Aorta (tissue), 5 donors: ENCODE results near the gene CARS2. TPM values are rescaled to one million over a fixed set of nuclear protein-coding genes. Genes with fewer than 3 reads are reported as not detected.

Experiments
- ATAC-seq: fragments of 200-7000 bp; cut with Tn5 transposase; one replicate; pipeline ENCODE4 v1.9.1; 2022; ENCODE audit warnings: moderate library complexity; ENCODE audit not compliant: low FRiP score
- DNase-seq, 2 donors: peaks; one replicate each; pipeline ENCODE4 v3.0.0-alpha.2; 2020
- H3K27ac ChIP-seq, 2 donors: one replicate each; pipeline ENCODE4 v1.5.1; 2013; ENCODE audit warnings: low read length in 2 of 2, mild to moderate bottlenecking in 2 of 2, moderate library complexity in 2 of 2, control low read depth in 1 of 2, inconsistent platforms in 1 of 2, low read depth in 1 of 2
- H3K27me3 ChIP-seq, 2 donors: one replicate each; pipeline ENCODE4 v1.6.1; 2013; ENCODE audit warnings: control low read depth in 1 of 2, low read length in 1 of 2, mild to moderate bottlenecking in 1 of 2, moderate library complexity in 1 of 2; ENCODE audit not compliant: insufficient read depth in 2 of 2, control insufficient read depth in 1 of 2
- H3K36me3 ChIP-seq, 2 donors: one replicate each; pipeline ENCODE4 v1.6.1; 2013; ENCODE audit warnings: control low read depth in 1 of 2, low read length in 1 of 2, mild to moderate bottlenecking in 1 of 2; ENCODE audit not compliant: insufficient read depth in 2 of 2, control insufficient read depth in 1 of 2
- H3K4me1 ChIP-seq, 2 donors: one replicate each; pipeline ENCODE4 v1.6.1; 2013; ENCODE audit warnings: low read length in 2 of 2, control low read depth in 1 of 2, mild to moderate bottlenecking in 1 of 2, moderate library complexity in 1 of 2; ENCODE audit not compliant: insufficient read depth in 2 of 2, control insufficient read depth in 1 of 2
- H3K4me3 ChIP-seq, 2 donors: one replicate each; pipeline ENCODE4 v1.5.1; 2013; ENCODE audit warnings: low read length in 2 of 2, control low read depth in 1 of 2, mild to moderate bottlenecking in 1 of 2
- H3K9me3 ChIP-seq: one replicate; pipeline ENCODE4 v1.6.1; 2013; ENCODE audit warnings: mild to moderate bottlenecking, low read length; ENCODE audit not compliant: control insufficient read depth
- WGBS, 2 donors: extraction: QIAGEN DNeasy Blood & Tissue Kit; methylation state at CpG; one replicate each; pipeline ENCODE4 v1.1.7; 2013; 5-methylcytosine and 5-hydroxymethylcytosine counted together
- intact Hi-C, 2 donors: fragments of 100-400 bp; cut with DNase I; formaldehyde crosslinking; loops; one replicate each; pipeline versions ENCODE4 v1.14.2 to v1.15.0; 2022
- polyA plus RNA-seq, 2 donors: library from polyadenylated mRNA; stranded (reverse); fragments of 200-250 nt; gene quantifications; one replicate each; pipeline ENCODE4 v1.2.3, GENCODE V29; 2013
- total RNA-seq, 2 donors: library from RNA; stranded (reverse); fragmentation: NEBNext Ultra II Directional; extraction: Animal tissue kit (Norgen Biotek cat#: 25700); gene quantifications; one replicate each; pipeline ENCODE4 v1.2.1, GENCODE V29; 2021
- donor health status: healthy with polysubstance abuse.
- donor health status: Bipolar disorder and iron deficiency.
- donor health status: DM: no; HTN: no; CAD: no.
- donor health status: DM: no; HTN: no; CAD: no.
- donor health status: DM: yes; HTN: yes; CAD: no.

Gene CARS2
- total and polyA plus RNA-seq, 4 donors = 38.3 to 125 (median 56.4) TPM

GRCh38 chr13:110689711-110690110 is 16.2 kb downstream of the CARS2 start:
- 91 to 93% methylated on average over 12 of the region's 12 CpGs for WGBS, 2 donors
- intact Hi-C loops = no loop called here
- H3K27ac ChIP-seq = no peak overlapping the region
- H3K4me3 ChIP-seq = no peak overlapping the region
- H3K9me3 ChIP-seq = no peaks in the 10 kb centered on the region
- H3K4me1 ChIP-seq = no peaks in the 10 kb centered on the region
- H3K27me3 ChIP-seq = no peaks in the 10 kb centered on the region
- no peak for DNase-seq
- H3K36me3 ChIP-seq = peaks cover 0 to 2% of the 10 kb centered on the region in 2 donors
- no peak for ATAC-seq

DNA sequence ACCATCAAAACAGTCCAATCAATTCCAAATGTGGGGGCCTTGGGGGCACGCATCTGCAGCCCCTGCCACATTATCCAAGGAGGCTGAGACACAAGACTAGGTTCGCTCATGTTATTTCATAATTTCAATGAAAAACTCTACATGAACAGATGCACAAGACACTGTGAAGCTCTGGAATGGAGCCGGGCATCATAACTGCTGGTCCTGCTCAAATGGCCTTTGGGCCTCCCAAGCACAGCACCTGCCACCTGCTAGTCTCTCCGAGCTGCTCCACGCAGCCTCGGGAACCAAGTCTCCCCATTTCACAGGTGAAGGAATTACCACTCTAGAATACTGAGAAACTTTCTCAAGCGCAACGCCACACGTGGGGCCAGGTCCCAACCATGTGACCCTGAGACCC is 16.9 kb downstream of the CARS2 start:
- H3K4me3 ChIP-seq = no peak overlapping the region
- intact Hi-C loops = no loop called here
- no peaks in the 10 kb centered on the region for H3K4me1 ChIP-seq
- no peaks in the 10 kb centered on the region for H3K27me3 ChIP-seq
- peaks cover 0 to 2% of the 10 kb centered on the region in 2 donors for H3K36me3 ChIP-seq
- WGBS, 2 donors = 86 to 90% methylated on average over 9 of the region's 9 CpGs
- ATAC-seq (no peak), DNase-seq (no peak)
- no peaks in the 10 kb centered on the region for H3K9me3 ChIP-seq
- no peak overlapping the region for H3K27ac ChIP-seq

DNA sequence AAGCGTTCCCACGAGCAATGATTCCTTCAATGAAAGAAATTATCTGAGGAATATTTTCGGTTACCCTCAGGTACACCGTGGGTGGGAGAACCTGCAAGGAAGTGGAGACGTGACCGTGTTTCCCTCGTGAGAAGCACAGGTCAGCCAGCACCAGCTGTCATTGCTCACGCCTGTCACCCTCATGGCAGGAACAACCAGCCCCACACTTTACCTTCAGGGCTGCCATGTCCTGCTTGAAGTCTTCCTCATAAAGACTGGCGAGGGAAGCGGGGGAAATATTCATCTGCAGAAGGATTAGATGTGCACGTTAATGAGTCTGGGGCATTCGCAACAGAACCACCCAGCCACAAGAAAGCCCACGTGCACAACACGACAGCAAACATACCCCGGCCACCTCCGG is 18.2 kb downstream of the CARS2 start:
- no peaks in the 10 kb centered on the region for H3K9me3 ChIP-seq

GRCh38 chr13:110685305-110686020 is 20.5 kb downstream of the CARS2 start:
- ATAC-seq (no peak), DNase-seq (no peak)
- no peak overlapping the region for H3K4me3 ChIP-seq
- H3K36me3 ChIP-seq = peaks cover 0 to 4% of the 10 kb centered on the region in 2 donors
- H3K9me3 ChIP-seq = no peaks in the 10 kb centered on the region
- no peak overlapping the region for H3K27ac ChIP-seq
- H3K27me3 ChIP-seq = no peaks in the 10 kb centered on the region
- intact Hi-C loops = no loop called here
- 68 to 71% methylated on average over 11 of the region's 11 CpGs for WGBS, 2 donors
- no peaks in the 10 kb centered on the region for H3K4me1 ChIP-seq

More for the DNA sequence above, 18.2 kb downstream of the CARS2 start:
- intact Hi-C loops = no loop called here
- ATAC-seq (no peak), DNase-seq (no peak)
- Histone ChIP-seq H3K27me3 (no peaks in the 10 kb centered on the region), H3K36me3 (peaks cover 0 to 2% of the 10 kb centered on the region in 2 donors), H3K27ac (no peak overlapping the region), H3K4me3 (no peak overlapping the region), H3K4me1 (no peaks in the 10 kb centered on the region)
- 92 to 94% methylated on average over 16 of the region's 16 CpGs for WGBS, 2 donors

DNA sequence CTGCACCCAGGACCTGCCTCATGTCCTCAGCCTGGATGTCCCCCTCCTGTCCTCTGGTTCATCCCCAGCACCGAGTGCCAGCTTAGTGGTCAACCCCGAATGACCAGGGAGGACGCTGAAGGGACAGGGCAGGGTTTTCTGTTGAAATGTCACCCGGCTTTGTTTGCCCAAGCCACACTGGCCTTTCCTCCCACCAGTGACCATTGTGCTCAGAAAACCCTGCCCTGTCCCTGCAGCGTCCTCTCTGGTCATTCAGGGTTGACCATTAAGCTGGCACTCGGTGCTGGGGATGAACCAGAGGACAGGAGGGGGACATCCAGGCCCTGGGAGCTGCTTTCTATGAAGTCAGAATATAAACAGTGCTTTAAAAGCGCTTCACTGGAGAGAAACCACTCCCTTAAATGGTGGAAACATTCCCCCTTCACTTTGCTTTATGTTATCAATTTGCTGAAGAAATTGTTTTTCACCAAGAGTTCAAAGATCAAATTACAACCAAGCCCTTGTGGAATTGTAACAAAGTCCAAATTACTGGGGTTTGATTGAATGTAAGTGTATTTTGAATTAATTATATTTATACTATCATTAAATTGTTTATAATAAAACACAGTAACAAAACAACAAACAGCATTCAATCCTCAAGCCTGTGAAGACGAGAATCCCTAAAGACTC is 21.4 kb downstream of the CARS2 start:
- H3K27ac ChIP-seq = no peak overlapping the region
- no peak overlapping the region for H3K4me3 ChIP-seq
- no peaks in the 10 kb centered on the region for H3K27me3 ChIP-seq
- DNase-seq (no peak), ATAC-seq (no peak)
- H3K9me3 ChIP-seq = no peaks in the 10 kb centered on the region
- 89 to 90% methylated on average over 8 of the region's 8 CpGs for WGBS, 2 donors
- peaks cover 0 to 4% of the 10 kb centered on the region in 2 donors for H3K36me3 ChIP-seq
- intact Hi-C loops = no loop called here
- no peaks in the 10 kb centered on the region for H3K4me1 ChIP-seq

DNA sequence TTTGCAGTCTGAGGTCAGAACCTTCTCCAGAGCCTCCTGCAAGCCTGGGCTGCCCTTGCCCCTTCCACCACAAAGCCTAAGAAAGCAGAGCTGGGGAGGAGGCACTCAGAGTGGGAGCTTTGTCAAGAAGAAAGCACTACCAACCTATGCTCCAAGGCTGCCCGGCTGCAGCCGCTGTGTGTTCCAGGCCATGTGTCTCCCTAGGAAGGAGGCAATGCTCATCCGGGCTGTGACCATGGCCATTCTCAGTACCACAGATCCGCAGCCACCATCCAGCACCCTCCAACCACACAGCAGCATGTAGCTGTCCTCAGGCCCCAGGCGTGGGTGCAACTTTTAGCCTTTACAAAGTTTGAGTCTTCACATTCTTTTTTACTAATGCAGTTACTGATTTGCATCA is 22.0 kb downstream of the CARS2 start:
- Histone ChIP-seq H3K36me3 (peaks cover 0 to 4% of the 10 kb centered on the region in 2 donors), H3K27me3 (no peaks in the 10 kb centered on the region), H3K4me1 (no peaks in the 10 kb centered on the region), H3K4me3 (no peak overlapping the region), H3K27ac (no peak overlapping the region), H3K9me3 (no peaks in the 10 kb centered on the region)
- intact Hi-C loops = loop anchor here in 1 of 2 donors (2.0 kb wide), 1 partner anchor 135 kb away; no protein-coding TSS in a partner anchor
- DNase-seq (no peak), ATAC-seq (no peak)
- WGBS, 2 donors = 90 to 92% methylated on average over 5 of the region's 5 CpGs

- WGBS, 2 donors = 75 to 76% methylated on average over 5 of the region's 5 CpGs
- intact Hi-C loops = loop anchor here in 1 of 2 donors (2.0 kb wide), 1 partner anchor 135 kb away; no protein-coding TSS in a partner anchor
- Histone ChIP-seq H3K36me3 (peaks cover 1 to 4% of the 10 kb centered on the region in 2 donors), H3K4me1 (no peaks in the 10 kb centered on the region), H3K27ac (no peak overlapping the region), H3K27me3 (no peaks in the 10 kb centered on the region), H3K9me3 (no peaks in the 10 kb centered on the region), H3K4me3 (no peak overlapping the region)
- ATAC-seq (no peak), DNase-seq (no peak)
Measured at GRCh38 chr13:110683203-110683883, 22.6 kb downstream of the CARS2 start.

DNA sequence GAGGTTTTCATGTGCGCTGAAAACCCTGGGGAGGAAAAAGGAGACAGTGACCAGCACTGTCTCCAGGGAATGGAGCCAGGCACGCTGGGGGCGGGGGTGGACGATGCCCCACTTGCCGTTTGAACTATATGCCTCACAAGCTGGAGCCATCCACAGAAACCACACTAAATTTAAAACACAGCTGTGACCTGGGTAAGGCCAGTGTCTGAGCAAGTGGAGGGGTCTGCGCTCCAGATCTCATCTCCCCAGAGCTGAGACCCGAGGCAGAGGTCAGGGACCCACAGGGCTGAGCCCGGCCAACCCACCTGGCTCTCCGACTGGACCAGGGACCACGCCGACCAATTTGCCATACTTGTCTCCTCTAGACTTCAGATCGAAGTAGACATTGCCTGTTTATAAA is 23.2 kb downstream of the CARS2 start:
- Histone ChIP-seq H3K9me3 (no peaks in the 10 kb centered on the region), H3K27me3 (no peaks in the 10 kb centered on the region), H3K4me3 (no peak overlapping the region), H3K4me1 (no peaks in the 10 kb centered on the region), H3K27ac (no peak overlapping the region), H3K36me3 (peaks cover 2 to 4% of the 10 kb centered on the region in 2 donors)
- ATAC-seq (no peak), DNase-seq (no peak)
- intact Hi-C loops = loop anchor here in 1 of 2 donors (2.0 kb wide), 1 partner anchor 136 kb away; no protein-coding TSS in a partner anchor
- 87 to 88% methylated on average over 12 of the region's 12 CpGs for WGBS, 2 donors
